Activated naive CD8-positive, alpha-beta T cell treated with anti-CD3 and anti-CD28 coated beads for 36 hours (primary cell): Measurements from ENCODE around the gene LHFPL2. TPM values are rescaled to one million over a fixed set of nuclear protein-coding genes. Genes with fewer than 3 reads are reported as not detected.

Source experiments
- DNase-seq: peaks from one replicate; pipeline ENCODE4 v3.0.0; 2021
- H3K27ac Mint-ChIP-seq: one replicate; pipeline ENCODE4 v1.8.0; 2022; ENCODE audit warnings: mild to moderate bottlenecking, moderate library complexity, mixed read lengths
- H3K27me3 Mint-ChIP-seq: one replicate; pipeline ENCODE4 v1.8.0; 2022; ENCODE audit warnings: mild to moderate bottlenecking, mixed read lengths
- H3K36me3 Mint-ChIP-seq: one replicate; pipeline ENCODE4 v1.8.0; 2021; ENCODE audit warnings: mild to moderate bottlenecking, mixed read lengths
- H3K4me1 Mint-ChIP-seq: one replicate; pipeline ENCODE4 v1.8.0; 2021; ENCODE audit warnings: mixed read lengths
- H3K4me3 Mint-ChIP-seq: one replicate; pipeline ENCODE4 v1.8.0; 2022; ENCODE audit warnings: mild to moderate bottlenecking, moderate library complexity, mixed read lengths
- H3K9me3 Mint-ChIP-seq: one replicate; pipeline ENCODE4 v1.8.0; 2022; ENCODE audit warnings: mixed read lengths
- total RNA-seq, 2 experiments: library from RNA; stranded (reverse); gene quantifications; one replicate each; pipeline ENCODE4 v1.2.3, GENCODE V29; 2021

LHFPL2 gene
- total RNA-seq, 2 experiments from 2014 or later, result 0.12 to 0.40 TPM

DNA sequence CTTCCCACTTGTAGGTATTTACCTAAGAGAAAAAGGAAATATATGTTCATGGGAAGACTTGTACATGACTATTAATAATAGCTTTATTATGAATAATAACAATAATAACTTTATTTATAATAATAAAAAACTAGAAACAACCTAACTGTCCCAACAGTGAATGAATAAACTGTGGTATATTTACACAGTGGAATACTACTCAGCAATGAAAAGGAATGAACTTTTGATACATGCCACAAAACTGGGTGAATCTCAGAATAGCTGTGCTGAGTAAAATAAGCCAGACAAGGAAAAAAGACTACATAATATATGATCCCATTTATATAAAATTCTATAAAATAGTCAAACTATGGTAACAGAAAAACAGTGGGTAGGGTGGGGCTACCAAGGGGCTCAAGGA, 199.5 kb downstream of the LHFPL2 start:
- Mint-ChIP-seq H3K27ac (no peak overlapping the region), H3K9me3 (peaks cover 4% of the 10 kb centered on the region), H3K4me3 (no peak overlapping the region), H3K36me3 (peaks cover 27% of the 10 kb centered on the region), H3K4me1 (no peaks in the 10 kb centered on the region), H3K27me3 (no peaks in the 10 kb centered on the region)
- DNase-seq, result no peak

- DNase-seq, result no peak
- H3K27me3 Mint-ChIP-seq, result no peaks in the 10 kb centered on the region
- H3K9me3 Mint-ChIP-seq, result peaks cover 4% of the 10 kb centered on the region
- no peaks in the 10 kb centered on the region for H3K4me1 Mint-ChIP-seq
- H3K27ac Mint-ChIP-seq, result no peak overlapping the region
- peaks cover 32% of the 10 kb centered on the region for H3K36me3 Mint-ChIP-seq
- no peak overlapping the region for H3K4me3 Mint-ChIP-seq
These were observed 200.7 kb downstream of the LHFPL2 start for GRCh38 chr5:78447775-78448424.
